Panc1 (cell line): Measurements from ENCODE around the gene ZNRF3. TPM values are rescaled to one million over a fixed set of nuclear protein-coding genes. Genes with fewer than 3 reads are reported as not detected.

Source experiments
- ATAC-seq: fragments of 200-7000 bp; cut with Tn5 transposase; 2 replicates; pipeline ENCODE4 v1.9.1; 2020; ENCODE audit warnings: mild to moderate bottlenecking, moderate library complexity
- BruUV-seq: library from RNA; stranded (reverse); fragments of 400-500 nt; replicated peaks from 2 replicates; lab custom pipeline; 2021; lab: Mats Ljungman, UMichigan
- CTCF ChIA-PET: fragments of 300-600 bp; sonication (Branson Sonifier 250); formaldehyde crosslinking; loops from one replicate; lab custom pipeline; 2022; ENCODE audit warnings: antibody characterized with exemption; lab: Charles Lee
- POLR2A ChIA-PET: fragments of 300-600 bp; sonication (Branson Sonifier 250); formaldehyde crosslinking; loops from one replicate; lab custom pipeline; 2022; ENCODE audit warnings: antibody characterized with exemption; lab: Charles Lee
- DNase-seq: peaks from one replicate; pipeline ENCODE4 v3.0.0-alpha.2; 2010; ENCODE audit warnings: low read depth, low spot score
- H3K27ac ChIP-seq: 2 replicates; pipeline ENCODE4 v1.5.1; 2011; ENCODE audit warnings: mild to moderate bottlenecking, low read length, inconsistent platforms
- H3K27me3 ChIP-seq: fragments of 200-500 bp; sonication (Bioruptor generic); 2 replicates; pipeline ENCODE4 v1.6.0; 2014; ENCODE audit warnings: low read length, inconsistent platforms; ENCODE audit not compliant: control insufficient read depth, insufficient read depth
- H3K36me3 ChIP-seq: fragments of 200-500 bp; sonication (Bioruptor generic); 2 replicates; pipeline ENCODE4 v1.5.1; 2014; ENCODE audit warnings: inconsistent platforms, mild to moderate bottlenecking, low read length, moderate library complexity; ENCODE audit not compliant: control insufficient read depth, insufficient read depth
- H3K4me1 ChIP-seq: 2 replicates; pipeline ENCODE4 v1.5.1; 2011; ENCODE audit warnings: inconsistent platforms, mild to moderate bottlenecking, low read length, moderate library complexity; ENCODE audit not compliant: control insufficient read depth, insufficient read depth
- H3K4me3 ChIP-seq, 2 experiments: 2 replicates each; pipeline ENCODE4 v1.5.1; 2011 to 2012; ENCODE audit warnings: low read depth in 2 of 2, low read length in 2 of 2, mild to moderate bottlenecking in 2 of 2, inconsistent platforms in 1 of 2, moderate library complexity in 1 of 2
- H3K9me3 ChIP-seq: fragments of 200-500 bp; sonication (Bioruptor generic); 2 replicates; pipeline ENCODE4 v1.5.1; 2014; ENCODE audit warnings: low read depth, mild to moderate bottlenecking, inconsistent platforms, low read length, moderate library complexity; ENCODE audit not compliant: control insufficient read depth, insufficient read depth
- CTCF ChIP-seq: fragments of 450-650 bp; IDR thresholded peaks from 2 replicates; pipeline ENCODE4 v1.5.1; 2017; ENCODE audit warnings: mild to moderate bottlenecking
- POLR2AphosphoS5 ChIP-seq: IDR thresholded peaks from 2 replicates; pipeline ENCODE4 v1.6.1; 2012; ENCODE audit warnings: mild to moderate bottlenecking, low read depth, low read length, moderate library complexity
- REST ChIP-seq, 2 experiments: IDR thresholded peaks; 2 replicates each; pipeline ENCODE4 v1.6.1; 2011 to 2012; ENCODE audit warnings: low read depth in 2 of 2, control low read depth in 1 of 2, low read length in 1 of 2, mild to moderate bottlenecking in 1 of 2, moderate library complexity in 1 of 2; ENCODE audit not compliant: insufficient read depth in 1 of 2
- SIN3A ChIP-seq: IDR thresholded peaks from 2 replicates; pipeline ENCODE4 v1.6.1; 2012; ENCODE audit warnings: low read depth, mild to moderate bottlenecking, low read length, moderate library complexity, borderline replicate concordance; ENCODE audit not compliant: insufficient read depth
- TCF7L2 ChIP-seq: IDR thresholded peaks from 2 replicates; pipeline ENCODE4 v1.6.1; 2011; ENCODE audit warnings: mild to moderate bottlenecking, low read depth, low read length, inconsistent platforms
- in situ Hi-C: cut with HindIII; loops from 2 replicates; pipeline ENCODE4 v1.10.0; 2016; ENCODE audit warnings: low sequenced_read_pairs, low pct_unique_long_range_greater_than_20kb
- intact Hi-C: fragments of 100-400 bp; cut with micrococcal nuclease; formaldehyde crosslinking; loops from one replicate; pipeline ENCODE4 v1.10.0; 2022; ENCODE audit not compliant: unreplicated experiment
- total RNA-seq: library from RNA; stranded (reverse); gene quantifications from one replicate; pipeline ENCODE4 v1.2.1, GENCODE V29; 2021; ENCODE audit not compliant: unreplicated experiment

ZNRF3 gene
- total RNA-seq, 1 experiment from 2014 or later: 7.3 TPM

GRCh38 chr22:29083933-29084591 lies 200.7 kb downstream of the ZNRF3 start:
- H3K27me3 ChIP-seq: no peaks in the 10 kb centered on the region
- no TSS peak for BruUV-seq
- no peaks in the 10 kb centered on the region for H3K9me3 ChIP-seq
- no peaks in the 10 kb centered on the region for H3K36me3 ChIP-seq
- intact Hi-C loops: no loop called here
- TF ChIP-seq CTCF (no peak), REST (IDR thresholded peaks at IDR 0.05; ENCODE audit: insufficient read depth in 1 of 2, low read depth in 2 of 2, low read length in 1 of 2) (no peak), SIN3A (no peak), TCF7L2 (no peak), POLR2AphosphoS5 (no peak)
- CTCF ChIA-PET: no interaction called here
- DNase-seq: no peak
- no peak for ATAC-seq
- H3K4me3 ChIP-seq: no peak overlapping the region
- POLR2A ChIA-PET: no interaction called here
- in situ Hi-C loops: no loop called here
- no peak overlapping the region for H3K27ac ChIP-seq
- no peaks in the 10 kb centered on the region for H3K4me1 ChIP-seq

GRCh38 chr22:29087012-29087411 lies 203.6 kb downstream of the ZNRF3 start:
- H3K36me3 ChIP-seq: no peaks in the 10 kb centered on the region
- H3K27me3 ChIP-seq: no peaks in the 10 kb centered on the region
- no peaks in the 10 kb centered on the region for H3K4me1 ChIP-seq
- ATAC-seq (no peak), DNase-seq (no peak)
- intact Hi-C loops (no loop called here), in situ Hi-C loops (no loop called here)
- BruUV-seq: no TSS peak
- TF ChIP-seq POLR2AphosphoS5 (no peak), CTCF (no peak), TCF7L2 (no peak), REST (IDR thresholded peaks at IDR 0.05; ENCODE audit: insufficient read depth in 1 of 2, low read depth in 2 of 2, low read length in 1 of 2) (no peak), SIN3A (no peak)
- ChIA-PET CTCF (no interaction called here), POLR2A (no interaction called here)
- no peaks in the 10 kb centered on the region for H3K9me3 ChIP-seq
- no peak overlapping the region for H3K4me3 ChIP-seq
- no peak overlapping the region for H3K27ac ChIP-seq
